IMR-90 (cell line): ENCODE data around the gene TMC4. TPM values are rescaled to one million over a fixed set of nuclear protein-coding genes. Genes with fewer than 3 reads are reported as not detected.

ENCODE experiments used
- ATAC-seq: fragments of 200-7000 bp; cut with Tn5 transposase; 2 replicates; pipeline ENCODE4 v1.9.1; 2020; ENCODE audit warnings: low read depth, mild to moderate bottlenecking, moderate library complexity
- BruUV-seq: library from RNA; stranded (reverse); fragments of 400-500 nt; replicated peaks from 2 replicates; lab custom pipeline; 2021; lab: Mats Ljungman, UMichigan
- CTCF ChIA-PET: fragments of 300-600 bp; formaldehyde crosslinking; extraction: SDS; loops from one replicate; lab custom pipeline; 2021; ENCODE audit warnings: antibody characterized with exemption; lab: Yijun Ruan, JAX
- POLR2A ChIA-PET: fragments of 300-600 bp; sonication (Branson Sonifier 250); formaldehyde crosslinking; loops from one replicate; lab custom pipeline; 2022; ENCODE audit warnings: antibody characterized with exemption; ENCODE audit not compliant: unreplicated experiment; lab: Charles Lee
- DNase-seq: peaks from one replicate; pipeline ENCODE4 v3.0.0; 2013
- H2AFZ ChIP-seq: replicated peaks from 2 replicates; pipeline ENCODE3; 2013; ENCODE audit warnings: low read length, mild to moderate bottlenecking; ENCODE audit not compliant: poor library complexity
- H2AK5ac ChIP-seq: 2 replicates; pipeline ENCODE4 v1.6.1; 2013; ENCODE audit warnings: low read depth, low read length, inconsistent platforms
- H2AK9ac ChIP-seq: replicated peaks from 2 replicates; pipeline ENCODE3; 2013; ENCODE audit warnings: mild to moderate bottlenecking, low read depth, low read length, moderate library complexity; ENCODE audit not compliant: poor library complexity
- H2BK120ac ChIP-seq: 2 replicates; pipeline ENCODE4 v1.6.1; 2013; ENCODE audit warnings: low read depth, low read length, inconsistent platforms
- H2BK15ac ChIP-seq: 3 replicates; pipeline ENCODE4 v1.6.1; 2013; ENCODE audit warnings: low read depth, low read length, inconsistent platforms
- H2BK20ac ChIP-seq: 2 replicates; pipeline ENCODE4 v1.6.1; 2013; ENCODE audit warnings: low read depth, mild to moderate bottlenecking, inconsistent platforms, low read length, moderate library complexity
- H2BK5ac ChIP-seq: 2 replicates; pipeline ENCODE4 v1.6.1; 2013; ENCODE audit warnings: mild to moderate bottlenecking, low read depth, low read length, inconsistent platforms; ENCODE audit not compliant: poor library complexity, severe bottlenecking
- H3K14ac ChIP-seq: replicated peaks from 2 replicates; pipeline ENCODE4 v1.6.1; 2013; ENCODE audit warnings: low read depth, low read length, inconsistent platforms
- H3K18ac ChIP-seq: 2 replicates; pipeline ENCODE4 v1.6.1; 2013; ENCODE audit warnings: low read depth, low read length, control low read depth
- H3K23ac ChIP-seq: 2 replicates; pipeline ENCODE4 v1.6.1; 2013; ENCODE audit warnings: low read depth, low read length, inconsistent platforms
- H3K27ac ChIP-seq: 2 replicates; pipeline ENCODE4 v1.5.1; 2013; ENCODE audit warnings: mild to moderate bottlenecking, control low read depth, low read length; ENCODE audit not compliant: insufficient read depth
- H3K27me3 ChIP-seq: 2 replicates; pipeline ENCODE4 v1.6.1; 2013; ENCODE audit warnings: low read length; ENCODE audit not compliant: control insufficient read depth, insufficient read depth
- H3K36me3 ChIP-seq: 2 replicates; pipeline ENCODE4 v1.6.1; 2013; ENCODE audit warnings: low read length, mixed read lengths; ENCODE audit not compliant: control insufficient read depth, insufficient read depth
- H3K4ac ChIP-seq: 2 replicates; pipeline ENCODE4 v1.6.1; 2013; ENCODE audit warnings: low read depth, low read length, inconsistent platforms
- H3K4me1 ChIP-seq: 2 replicates; pipeline ENCODE4 v1.6.1; 2013; ENCODE audit warnings: low read length, mixed read lengths; ENCODE audit not compliant: control insufficient read depth, insufficient read depth
- H3K4me2 ChIP-seq: 2 replicates; pipeline ENCODE4 v1.6.1; 2013; ENCODE audit warnings: low read depth, mild to moderate bottlenecking, control low read depth, low read length, moderate library complexity
- H3K4me3 ChIP-seq: 2 replicates; pipeline ENCODE4 v1.5.1; 2013; ENCODE audit warnings: low read depth, mild to moderate bottlenecking, control low read depth, low read length, moderate library complexity; ENCODE audit not compliant: insufficient read depth
- H3K56ac ChIP-seq: 2 replicates; pipeline ENCODE4 v1.6.1; 2013; ENCODE audit warnings: low read length, inconsistent platforms; ENCODE audit not compliant: insufficient read depth; ENCODE audit errors: extremely low read depth
- H3K79me1 ChIP-seq, 2 experiments: 2 replicates each; pipeline ENCODE4 v1.6.1; 2013; ENCODE audit warnings: low read length in 2 of 2, inconsistent platforms in 1 of 2, low read depth in 1 of 2
- H3K9ac ChIP-seq: 2 replicates; pipeline ENCODE4 v1.6.1; 2013; ENCODE audit warnings: low read depth, low read length, control low read depth
- H3K9me1 ChIP-seq: 2 replicates; pipeline ENCODE4 v1.6.1; 2013; ENCODE audit warnings: low read length, inconsistent platforms; ENCODE audit not compliant: insufficient read depth
- H3K9me3 ChIP-seq: 2 replicates; pipeline ENCODE4 v1.6.1; 2013; ENCODE audit warnings: low read length; ENCODE audit not compliant: control insufficient read depth, insufficient read depth
- H4K20me1 ChIP-seq: 2 replicates; pipeline ENCODE4 v1.6.1; 2013; ENCODE audit warnings: low read length, inconsistent platforms; ENCODE audit not compliant: insufficient read depth
- H4K5ac ChIP-seq: 2 replicates; pipeline ENCODE4 v1.6.1; 2013; ENCODE audit warnings: mild to moderate bottlenecking, low read depth, low read length, control low read depth
- H4K8ac ChIP-seq, 2 experiments: 2 replicates each; pipeline ENCODE4 v1.6.1; 2013; ENCODE audit warnings: low read depth in 2 of 2, low read length in 2 of 2, control low read depth in 1 of 2, inconsistent platforms in 1 of 2
- H4K91ac ChIP-seq: 2 replicates; pipeline ENCODE4 v1.6.1; 2013; ENCODE audit warnings: low read depth, low read length, inconsistent platforms; ENCODE audit not compliant: insufficient read depth
- BHLHE40 ChIP-seq: fragments of 150-350 bp; IDR thresholded peaks from 2 replicates; pipeline ENCODE4 v1.6.1; 2016; ENCODE audit warnings: mild to moderate bottlenecking, low read depth, low read length
- CEBPB ChIP-seq: IDR thresholded peaks from 2 replicates; pipeline ENCODE4 v1.6.1; 2012; ENCODE audit warnings: low read depth, low read length, improper control_type of control experiment
- CHD1 ChIP-seq: IDR thresholded peaks from 2 replicates; pipeline ENCODE4 v1.6.1; 2012; ENCODE audit warnings: low read depth, low read length, improper control_type of control experiment
- FOS ChIP-seq: fragments of 150-350 bp; IDR thresholded peaks from 2 replicates; pipeline ENCODE4 v1.6.1; 2016; ENCODE audit warnings: low read depth, low read length
- MAFK ChIP-seq: IDR thresholded peaks from 2 replicates; pipeline ENCODE4 v1.6.1; 2012; ENCODE audit warnings: low read depth, low read length, improper control_type of control experiment
- MAZ ChIP-seq: IDR thresholded peaks from 2 replicates; pipeline ENCODE4 v1.6.1; 2012; ENCODE audit warnings: low read depth, mild to moderate bottlenecking, low read length, improper control_type of control experiment, moderate library complexity, borderline replicate concordance
- MXI1 ChIP-seq: IDR thresholded peaks from 2 replicates; pipeline ENCODE4 v1.6.1; 2012; ENCODE audit warnings: low read depth, mild to moderate bottlenecking, low read length, moderate library complexity, borderline replicate concordance
- NFE2L2 ChIP-seq: fragments of 150-350 bp; IDR thresholded peaks from 2 replicates; pipeline ENCODE4 v1.6.1; 2016; ENCODE audit warnings: low read depth, mild to moderate bottlenecking, low read length
- RFX5 ChIP-seq: IDR thresholded peaks from 2 replicates; pipeline ENCODE4 v1.8.0; 2012; ENCODE audit warnings: low read depth, mild to moderate bottlenecking, low read length, moderate library complexity
- SMC3 ChIP-seq: fragments of 150-350 bp; IDR thresholded peaks from 2 replicates; pipeline ENCODE4 v1.6.1; 2016; ENCODE audit warnings: low read depth, mild to moderate bottlenecking, antibody characterized with exemption, low read length, moderate library complexity
- WGBS, 2 experiments: methylation state at CpG; one replicate each; pipeline versions ENCODE4 v1.1.5 to v1.1.7; 2013; ENCODE audit warnings: missing lambda C conversion rate in 2 of 2; ENCODE audit not compliant: insufficient read length in 1 of 2; ENCODE audit errors: extremely low coverage in 2 of 2; 5-methylcytosine and 5-hydroxymethylcytosine counted together
- dilution Hi-C: fragments of 300-500 bp; cut with HindIII; formaldehyde crosslinking; loops from one replicate; pipeline ENCODE4 v1.14.3; 2018; ENCODE audit warnings: low sequenced_read_pairs; ENCODE audit not compliant: unreplicated experiment
- in situ Hi-C: fragments of 300-500 bp; cut with MboI; formaldehyde crosslinking; loops from 3 replicates; pipeline ENCODE4 v1.14.3; 2019; ENCODE audit warnings: low sequenced_read_pairs, inconsistent platforms, mixed read lengths
- intact Hi-C: fragments of 100-400 bp; cut with micrococcal nuclease; formaldehyde crosslinking; loops from 2 replicates; pipeline ENCODE4 v1.10.0; 2022
- polyA plus RNA-seq, 3 experiments: library from polyadenylated mRNA; depleted of rRNA; stranded (reverse); fragments of >200 nt; gene quantifications; 2 replicates each; pipeline ENCODE4 v1.2.3, GENCODE V29; 2012; ENCODE audit warnings: low replicate concordance in 1 of 3
- total RNA-seq: library from RNA; depleted of rRNA; stranded (reverse); fragments of >200 nt; gene quantifications from 2 replicates; pipeline ENCODE4 v1.2.3, GENCODE V29; 2012
- TF ChIP-seq, protein P1 (sequence below): fragments of 150-350 bp; IDR thresholded peaks from 2 replicates; pipeline ENCODE4 v1.6.1; 2017; ENCODE audit warnings: mild to moderate bottlenecking, antibody characterized with exemption, low read length, low read depth
- TF ChIP-seq, protein P2 (sequence below): conservative IDR thresholded peaks from 2 replicates; pipeline ENCODE4 v1.5.1; 2012; ENCODE audit warnings: mild to moderate bottlenecking, low read depth, low read length, improper control_type of control experiment

Gene TMC4
- total and polyA plus RNA-seq, 2 of the 4 experiments (the other 2 are of a cell fraction), result 0.72 to 1.1 TPM

- Histone ChIP-seq H4K5ac (no peak overlapping the region), H2AK5ac (no peak overlapping the region), H3K36me3 (peaks cover 56% of the 10 kb centered on the region), H3K23ac (no peak overlapping the region), H3K27me3 (no peaks in the 10 kb centered on the region), H3K56ac (no peak overlapping the region), H3K9me1 (no peaks in the 10 kb centered on the region), H2AFZ (no peak overlapping the region), H2BK15ac (no peak overlapping the region), H3K9me3 (no peaks in the 10 kb centered on the region), H2BK20ac (no peak overlapping the region), H3K4me1 (no peaks in the 10 kb centered on the region), H2BK120ac (no peak overlapping the region), H3K14ac (no peak overlapping the region), H2BK5ac (no peak overlapping the region), H3K4me2 (no peak overlapping the region), H3K18ac (no peak overlapping the region), H2AK9ac (no peak overlapping the region), H3K4me3 (no peak overlapping the region), H3K4ac (no peak overlapping the region), H3K9ac (no peak overlapping the region), H4K91ac (no peak overlapping the region), H3K79me1 (no peaks in the 10 kb centered on the region), H4K8ac (no peak overlapping the region), H4K20me1 (no peaks in the 10 kb centered on the region), H3K27ac (no peak overlapping the region)
- no peak for ATAC-seq
- dilution Hi-C loops, result no loop called here
- ChIA-PET POLR2A (no interaction called here), CTCF (no interaction called here)
- no peak for DNase-seq
- BruUV-seq, result no TSS peak
- in situ Hi-C loops, result loop anchor here (25.0 kb wide), 1 partner anchor 1533 kb away; the partner anchor contains the start of gene U2AF2
- intact Hi-C loops, result no loop called here
- WGBS, 2 experiments, result 96% methylated on average over 14 of the region's 41 CpGs; no CpG with 5 or more reads in 1 of the 2 experiments
- TF ChIP-seq NFE2L2 (no peak), FOS (no peak), BHLHE40 (no peak), MAZ (no peak), MXI1 (no peak), CEBPB (no peak), MAFK (no peak), SMC3 (no peak), RFX5 (no peak), CHD1 (no peak)
- TF ChIP-seq, protein P1, sequence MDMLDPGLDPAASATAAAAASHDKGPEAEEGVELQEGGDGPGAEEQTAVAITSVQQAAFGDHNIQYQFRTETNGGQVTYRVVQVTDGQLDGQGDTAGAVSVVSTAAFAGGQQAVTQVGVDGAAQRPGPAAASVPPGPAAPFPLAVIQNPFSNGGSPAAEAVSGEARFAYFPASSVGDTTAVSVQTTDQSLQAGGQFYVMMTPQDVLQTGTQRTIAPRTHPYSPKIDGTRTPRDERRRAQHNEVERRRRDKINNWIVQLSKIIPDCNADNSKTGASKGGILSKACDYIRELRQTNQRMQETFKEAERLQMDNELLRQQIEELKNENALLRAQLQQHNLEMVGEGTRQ, result no peak
- TF ChIP-seq, protein P2, sequence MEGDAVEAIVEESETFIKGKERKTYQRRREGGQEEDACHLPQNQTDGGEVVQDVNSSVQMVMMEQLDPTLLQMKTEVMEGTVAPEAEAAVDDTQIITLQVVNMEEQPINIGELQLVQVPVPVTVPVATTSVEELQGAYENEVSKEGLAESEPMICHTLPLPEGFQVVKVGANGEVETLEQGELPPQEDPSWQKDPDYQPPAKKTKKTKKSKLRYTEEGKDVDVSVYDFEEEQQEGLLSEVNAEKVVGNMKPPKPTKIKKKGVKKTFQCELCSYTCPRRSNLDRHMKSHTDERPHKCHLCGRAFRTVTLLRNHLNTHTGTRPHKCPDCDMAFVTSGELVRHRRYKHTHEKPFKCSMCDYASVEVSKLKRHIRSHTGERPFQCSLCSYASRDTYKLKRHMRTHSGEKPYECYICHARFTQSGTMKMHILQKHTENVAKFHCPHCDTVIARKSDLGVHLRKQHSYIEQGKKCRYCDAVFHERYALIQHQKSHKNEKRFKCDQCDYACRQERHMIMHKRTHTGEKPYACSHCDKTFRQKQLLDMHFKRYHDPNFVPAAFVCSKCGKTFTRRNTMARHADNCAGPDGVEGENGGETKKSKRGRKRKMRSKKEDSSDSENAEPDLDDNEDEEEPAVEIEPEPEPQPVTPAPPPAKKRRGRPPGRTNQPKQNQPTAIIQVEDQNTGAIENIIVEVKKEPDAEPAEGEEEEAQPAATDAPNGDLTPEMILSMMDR, result no peak
Measured at GRCh38 chr19:54128796-54129616, 44.0 kb downstream of the TMC4 start.
